Fibroblast of mammary gland (primary cell): ENCODE data around the gene GGT1.
A peak's percentile ranks its signal among the peaks of the same experiment; 100 is the strongest.
"Not testable (repeated sequence)": the region's sequence is repeated elsewhere in the genome, so short reads cannot be mapped to it uniquely, and the experiment has no call there.

Experiments used
- DNase-seq: peaks from one replicate; pipeline ENCODE4 v3.0.0-alpha.2; 2010; ENCODE audit warnings: low read depth
- H3K4me3 ChIP-seq: 2 replicates; pipeline ENCODE4 v1.5.1; 2011; ENCODE audit warnings: low read depth, mild to moderate bottlenecking, low read length, moderate library complexity; ENCODE audit not compliant: control insufficient read depth
- CTCF ChIP-seq: conservative IDR thresholded peaks from 2 replicates; pipeline ENCODE4 v1.5.1; 2011; ENCODE audit warnings: low read depth, low read length, inconsistent platforms; ENCODE audit not compliant: control insufficient read depth, insufficient read depth

Gene GGT1

GRCh38 chr22:24602847-24603769, at the start of gene GGT1:
TSS of gene GGT1 (plus strand) at chr22:24603193. CDS start at chr22:24611082, 7,889 bp downstream.
- not testable (repeated sequence) for DNase-seq, H3K4me3 ChIP-seq

DNA sequence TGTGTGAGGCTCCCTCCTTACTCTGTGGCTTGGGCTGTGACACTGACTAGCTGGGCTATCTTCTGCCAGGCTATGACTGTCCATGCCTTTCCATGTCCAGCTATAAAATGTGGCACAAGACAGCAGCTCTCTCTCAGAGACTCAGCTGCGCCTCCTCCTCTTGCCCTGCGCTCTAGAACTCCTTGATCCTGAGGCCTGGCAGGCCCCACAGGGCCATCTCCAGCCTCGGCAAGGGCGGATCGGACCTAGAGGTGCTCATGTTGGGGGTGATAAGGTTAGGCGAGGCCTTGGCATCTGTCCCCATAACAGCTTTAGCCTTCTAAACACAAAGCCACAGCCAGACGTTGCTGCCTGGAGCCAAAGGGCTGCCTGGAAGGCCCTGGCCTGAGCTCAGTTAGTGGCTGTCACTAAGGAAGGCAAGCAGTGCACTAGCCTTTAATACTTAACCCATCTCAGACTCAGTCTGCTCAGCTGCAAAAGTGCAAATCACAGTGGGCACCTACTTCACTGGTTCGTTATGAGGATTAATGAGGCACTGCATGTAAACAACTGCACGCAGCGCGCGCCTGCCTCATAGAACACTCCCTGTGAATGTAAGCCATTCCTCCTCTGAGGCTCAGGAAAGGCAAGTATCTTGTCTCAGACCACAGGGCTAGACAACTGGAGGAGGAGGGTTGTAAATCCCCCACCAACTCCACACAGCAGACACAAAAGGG, 49.2 kb upstream of the GGT1 start:
- peak overlapping the region; percentile 93 for H3K4me3 ChIP-seq
- DNase-seq: no peak
- TF ChIP-seq CTCF: no peak

DNA sequence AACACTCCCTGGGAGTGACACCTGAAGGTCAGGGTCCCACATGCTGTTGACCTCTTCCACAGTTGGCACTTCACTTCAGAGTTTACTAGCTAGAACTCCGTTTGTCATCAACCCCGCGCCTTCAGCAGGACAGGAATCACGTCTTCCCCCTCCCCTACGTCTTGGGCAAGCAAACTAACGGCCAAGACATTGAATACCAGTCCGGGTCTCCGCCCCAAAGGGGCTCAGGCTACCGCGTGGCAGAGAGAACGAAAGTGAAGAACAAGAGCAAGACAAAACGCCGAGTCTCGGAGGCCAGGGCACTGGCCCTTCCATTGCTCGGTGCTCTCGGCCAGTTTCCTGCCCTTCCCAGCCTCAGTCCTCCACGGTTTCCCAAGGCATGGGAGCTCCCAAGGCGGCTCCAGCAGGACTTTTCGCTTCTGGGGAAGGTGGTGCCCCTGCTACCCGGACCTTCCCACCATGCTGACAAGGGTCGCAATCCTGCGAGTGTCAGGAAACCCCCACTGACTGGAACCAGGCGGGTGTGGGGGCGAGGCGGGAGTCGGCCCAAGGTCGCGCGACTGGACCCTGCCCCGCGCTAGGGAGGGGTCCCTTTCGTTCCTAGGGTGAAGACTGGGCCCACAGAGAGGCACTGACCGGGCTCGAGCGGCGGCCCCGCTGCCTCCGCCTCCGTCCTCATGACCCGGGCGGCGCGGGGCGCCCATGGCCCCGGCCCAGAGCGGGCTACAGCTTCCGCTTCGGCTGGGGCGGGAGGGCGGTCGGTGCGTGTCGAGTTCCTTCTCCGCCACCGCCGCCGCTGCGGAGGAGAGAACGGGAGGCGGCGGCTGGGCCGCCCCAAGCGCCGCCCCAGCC, 48.5 kb upstream of the GGT1 start, which contains the start of gene GUCD1:
GUCD1 (minus strand) TSS at position 826 of the 852 bp plus-strand sequence; CDS start at position 679, 147 bp downstream.
- no peak for TF ChIP-seq CTCF
- H3K4me3 ChIP-seq: peak within 1 kb of the TSS; percentile 93
- DNase-seq: peak; percentile 47

DNA sequence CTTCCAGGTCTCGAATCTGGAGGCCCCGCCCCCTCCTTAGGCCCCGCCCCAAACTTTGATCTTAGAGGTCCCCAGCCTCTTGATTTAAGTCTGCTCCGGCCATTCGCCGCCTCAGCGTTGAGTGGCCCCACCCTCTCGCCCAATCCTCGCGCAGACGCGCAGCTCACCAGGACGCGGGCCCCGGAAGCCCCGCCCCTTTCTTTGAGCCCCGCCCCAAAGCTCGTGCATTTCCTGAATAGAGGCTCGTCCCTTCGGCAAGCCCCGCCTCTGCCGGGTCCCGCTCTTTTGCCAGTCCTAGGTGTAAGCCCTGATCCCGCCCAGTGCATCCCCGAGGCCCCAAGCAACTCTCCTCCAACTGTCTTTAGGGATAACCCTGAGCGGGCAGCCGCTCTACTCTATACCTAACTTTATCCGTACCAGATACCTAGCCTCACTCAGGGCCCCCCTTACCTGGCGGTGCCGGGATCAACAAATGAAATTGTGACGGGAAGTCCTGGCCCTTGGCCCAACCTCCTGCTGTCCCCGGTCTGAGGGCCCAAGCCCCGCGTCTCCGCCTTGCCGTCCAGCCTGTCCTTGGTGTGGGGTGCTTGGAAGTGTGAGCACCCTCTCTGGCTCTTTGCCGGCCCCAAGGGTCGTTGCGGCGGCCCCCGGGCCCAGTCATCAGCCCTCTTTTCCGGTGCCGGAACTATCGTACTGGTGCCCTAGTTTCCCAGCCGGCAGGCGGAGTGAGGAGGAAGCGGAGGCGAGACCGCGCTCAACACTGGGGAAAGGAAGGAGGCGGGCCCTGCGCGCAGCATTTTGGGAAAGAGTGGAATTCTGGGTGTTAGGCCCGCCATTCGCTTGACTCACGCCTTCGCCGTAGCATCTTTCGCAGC, 47.6 kb upstream of the GGT1 start, which contains the start of gene SNRPD3:
SNRPD3 (plus strand) TSS at position 835 of the 875 bp plus-strand sequence. CDS start 1,676 bp downstream, outside the sequence.
- peak within 1 kb of the TSS; percentile 93 for H3K4me3 ChIP-seq
- no peak for TF ChIP-seq CTCF
- peak; percentile 97 for DNase-seq

DNA sequence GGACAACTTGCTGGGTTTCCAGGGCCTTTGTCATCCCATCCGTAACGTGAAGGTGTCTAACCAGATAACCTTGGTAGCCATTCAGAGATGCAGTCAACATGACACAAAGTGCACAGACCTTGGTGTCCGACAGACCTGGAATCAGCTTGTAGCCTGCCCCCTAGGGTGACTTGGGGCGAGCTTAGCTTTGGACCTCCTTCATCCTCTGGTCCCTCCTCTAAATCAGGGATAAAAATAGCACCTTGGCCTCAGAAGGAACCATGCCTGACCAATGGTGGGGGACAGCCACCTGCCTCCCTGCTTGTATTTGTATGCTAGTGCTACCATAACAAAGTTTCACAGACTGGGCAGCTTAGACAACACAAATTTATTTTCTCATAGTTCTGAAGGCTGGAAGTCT, 43.5 kb upstream of the GGT1 start:
- no peak overlapping the region for H3K4me3 ChIP-seq
- no peak for DNase-seq
- no peak for TF ChIP-seq CTCF

- TF ChIP-seq CTCF: no peak
- no peak for DNase-seq
- no peak overlapping the region for H3K4me3 ChIP-seq
Observed at GRCh38 chr22:24563246-24563645, 39.7 kb upstream of the GGT1 start.
